Measurements from ENCODE around the gene FOXL1. TPM values are rescaled to one million over a fixed set of nuclear protein-coding genes. Genes with fewer than 3 reads are reported as not detected.

FOXL1 gene
- total RNA-seq, 1 experiment from 2014 or later = 7.5 TPM

DNA sequence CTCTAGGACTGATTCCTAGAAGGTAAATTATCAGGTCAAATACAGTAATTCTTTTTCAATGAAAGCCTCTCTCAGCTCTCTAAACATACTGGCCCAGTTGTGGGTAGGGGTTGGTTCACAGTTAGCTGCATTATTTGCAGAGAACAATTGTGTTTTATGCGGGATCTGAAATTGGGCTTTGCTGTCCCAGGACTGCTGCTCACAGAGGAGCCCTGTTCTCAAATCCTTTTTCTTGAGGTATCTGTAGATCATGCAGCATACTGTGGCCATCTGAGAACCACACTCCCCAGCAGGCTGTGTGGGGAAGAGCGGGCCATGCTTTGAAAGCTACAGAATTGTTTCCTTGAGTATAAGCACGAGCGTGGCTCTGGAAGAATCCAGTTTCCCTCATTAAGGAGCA is 40.9 kb upstream of the FOXL1 start:
- Histone ChIP-seq H3K9me3 (ENCODE audit: control insufficient read depth in 1 of 2, insufficient read depth in 1 of 2, low read depth in 1 of 2, low read length in 2 of 2) (no peaks in the 10 kb centered on the region), H3K9me2 (ENCODE audit: insufficient read depth) (no peaks in the 10 kb centered on the region), H3K4me2 (ENCODE audit: low read length) (no peak overlapping the region), H3K4me1 (ENCODE audit: control insufficient read depth in 1 of 2, insufficient read depth in 2 of 2, low read length in 2 of 2) (no peaks in the 10 kb centered on the region), H3K27ac (ENCODE audit: low read depth, low read length) (no peak overlapping the region), H3K4me3 (replicated peaks in 1 of 2; ENCODE audit: low read depth in 1 of 2, low read length in 2 of 2) (no peak overlapping the region), H3K27me3 (ENCODE audit: insufficient read depth, low read length) (no peaks in the 10 kb centered on the region), H4K20me1 (ENCODE audit: insufficient read depth) (no peaks in the 10 kb centered on the region), H3K36me3 (ENCODE audit: control insufficient read depth in 1 of 2, insufficient read depth in 2 of 2, low read length in 2 of 2) (peaks cover 25 to 30% of the 10 kb centered on the region in 2 experiments), H3K9ac (ENCODE audit: low read length) (no peak overlapping the region), H2AFZ (ENCODE audit: low read depth, low read length, poor library complexity, severe bottlenecking) (no peak overlapping the region), H3K79me2 (ENCODE audit: insufficient read depth, low read length) (no peaks in the 10 kb centered on the region)
- TF ChIP-seq, protein P1, sequence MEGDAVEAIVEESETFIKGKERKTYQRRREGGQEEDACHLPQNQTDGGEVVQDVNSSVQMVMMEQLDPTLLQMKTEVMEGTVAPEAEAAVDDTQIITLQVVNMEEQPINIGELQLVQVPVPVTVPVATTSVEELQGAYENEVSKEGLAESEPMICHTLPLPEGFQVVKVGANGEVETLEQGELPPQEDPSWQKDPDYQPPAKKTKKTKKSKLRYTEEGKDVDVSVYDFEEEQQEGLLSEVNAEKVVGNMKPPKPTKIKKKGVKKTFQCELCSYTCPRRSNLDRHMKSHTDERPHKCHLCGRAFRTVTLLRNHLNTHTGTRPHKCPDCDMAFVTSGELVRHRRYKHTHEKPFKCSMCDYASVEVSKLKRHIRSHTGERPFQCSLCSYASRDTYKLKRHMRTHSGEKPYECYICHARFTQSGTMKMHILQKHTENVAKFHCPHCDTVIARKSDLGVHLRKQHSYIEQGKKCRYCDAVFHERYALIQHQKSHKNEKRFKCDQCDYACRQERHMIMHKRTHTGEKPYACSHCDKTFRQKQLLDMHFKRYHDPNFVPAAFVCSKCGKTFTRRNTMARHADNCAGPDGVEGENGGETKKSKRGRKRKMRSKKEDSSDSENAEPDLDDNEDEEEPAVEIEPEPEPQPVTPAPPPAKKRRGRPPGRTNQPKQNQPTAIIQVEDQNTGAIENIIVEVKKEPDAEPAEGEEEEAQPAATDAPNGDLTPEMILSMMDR (IDR thresholded peaks at IDR 0.05 in 2 of 3, conservative IDR thresholded peaks at IDR 0.05 in 1 of 3; ENCODE audit: borderline replicate concordance in 1 of 3, insufficient read depth in 1 of 3, low read depth in 2 of 3, low read length in 2 of 3) = no peak
- no peak for TF ChIP-seq POLR2AphosphoS5 (IDR thresholded peaks at IDR 0.05; ENCODE audit: low read depth, low read length)
- TF ChIP-seq ELF1 (IDR thresholded peaks at IDR 0.05; ENCODE audit: borderline replicate concordance, low read depth) = no peak
- no peak for TF ChIP-seq RAD21 (IDR thresholded peaks at IDR 0.05; ENCODE audit: low read depth)
- no peak for TF ChIP-seq SP1 (IDR thresholded peaks at IDR 0.05; ENCODE audit: low read depth)
- TF ChIP-seq FOSL1 (IDR thresholded peaks at IDR 0.05; ENCODE audit: low read depth) = no peak
- TF ChIP-seq ZFX (IDR thresholded peaks at IDR 0.05) = no peak
- no peak for TF ChIP-seq CEBPB (IDR thresholded peaks at IDR 0.05; ENCODE audit: low read depth)
- TF ChIP-seq SRF (IDR thresholded peaks at IDR 0.05; ENCODE audit: low read depth) = no peak
- no peak for TF ChIP-seq EZH2 (IDR thresholded peaks at IDR 0.05)
- no peak for TF ChIP-seq YY1 (IDR thresholded peaks at IDR 0.05; ENCODE audit: extremely low read depth, insufficient replicate concordance, low read depth, low read length)
- intact Hi-C loops (cut with micrococcal nuclease) = no loop called here
- ChIA-PET POLR2A (no interaction called here), CTCF (no interaction called here), RAD21 (ENCODE audit: low non-redundant PET in 1 of 2, low total read pairs in 2 of 2, uncharacterized antibody in 2 of 2, unreplicated experiment in 2 of 2) (no interaction called here)
- BruUV-seq (replicated peaks) = no TSS peak
- DNase-seq (ENCODE audit: low read depth, low spot score) (no peak), ATAC-seq (no peak)

All from HCT116 (cell line).